Mucosa of descending colon (tissue), 3 donors: Measurements from ENCODE around the gene TRMT2A. TPM values are rescaled to one million over a fixed set of nuclear protein-coding genes. Genes with fewer than 3 reads are reported as not detected.

ENCODE experiments used
- ATAC-seq: fragments of 200-7000 bp; cut with Tn5 transposase; one replicate; pipeline ENCODE4 v1.9.1; 2020; ENCODE audit warnings: mild to moderate bottlenecking, moderate library complexity
- DNase-seq, 3 donors: peaks; one replicate each; pipeline ENCODE4 v3.0.0-alpha.2; 2020
- H3K36me3 ChIP-seq: fragments of 200-600 bp; one replicate; pipeline ENCODE4 v1.8.0; 2021; ENCODE audit warnings: low read depth, mild to moderate bottlenecking
- H3K4me1 ChIP-seq: fragments of 200-600 bp; one replicate; pipeline ENCODE4 v1.8.0; 2021; ENCODE audit warnings: low read depth, mild to moderate bottlenecking
- H3K4me3 ChIP-seq: fragments of 200-600 bp; one replicate; pipeline ENCODE4 v1.8.0; 2021; ENCODE audit warnings: mild to moderate bottlenecking
- H3K9me3 ChIP-seq: fragments of 200-600 bp; one replicate; pipeline ENCODE4 v1.8.0; 2021; ENCODE audit warnings: mild to moderate bottlenecking
- CTCF ChIP-seq: fragments of 200-600 bp; IDR thresholded peaks from one replicate; pipeline ENCODE4 v1.8.0; 2022; ENCODE audit warnings: antibody characterized with exemption, mild to moderate bottlenecking
- intact Hi-C, 2 donors: fragments of 100-400 bp; cut with DNase I in 1 of 2; cut with micrococcal nuclease in 1 of 2; formaldehyde crosslinking; loops; one replicate each; pipeline versions ENCODE4 v1.11.0 to v1.11.1; 2022; cut with DNase I, micrococcal nuclease
- total RNA-seq, 3 donors: library from RNA; stranded (reverse); fragmentation: NEBNext Ultra II Directional in 2 of 3; extraction: Animal tissue kit (Norgen Biotek cat#: 25700) in 2 of 3; gene quantifications; one replicate each; pipeline versions ENCODE4 v1.2.1 to v1.2.4, GENCODE V29; 2021 to 2023
- donor health status: DM: no; HTN: no; CAD: no; lungs with moderate emphysema.
- donor health status: DM: no; HTN: no; CAD: no.
- donor health status: DM: no; HTN: yes; CAD: no.

TRMT2A gene
- total RNA-seq, 3 donors from 2014 or later: 34.4 to 50.0 (median 37.6) TPM

GRCh38 chr22:20124083-20124787 lies 7.2 kb upstream of the TRMT2A start:
- ATAC-seq (no peak), DNase-seq (no peak)
- no peak for TF ChIP-seq CTCF
- H3K4me1 ChIP-seq: no peaks in the 10 kb centered on the region
- H3K4me3 ChIP-seq: no peak overlapping the region
- intact Hi-C loops: no loop called here
- no peaks in the 10 kb centered on the region for H3K9me3 ChIP-seq
- H3K36me3 ChIP-seq: peaks cover 6% of the 10 kb centered on the region

- TF ChIP-seq CTCF: no peak
- Histone ChIP-seq H3K9me3 (no peaks in the 10 kb centered on the region), H3K4me3 (no peak overlapping the region), H3K4me1 (peaks cover 6% of the 10 kb centered on the region), H3K36me3 (peaks cover 6% of the 10 kb centered on the region)
- intact Hi-C loops: no loop called here
- DNase-seq (no peak), ATAC-seq (no peak)
Observed at GRCh38 chr22:20123366-20124082, 6.5 kb upstream of the TRMT2A start.

GRCh38 chr22:20121856-20122415 lies 4.9 kb upstream of the TRMT2A start:
- no peak overlapping the region for H3K4me3 ChIP-seq
- no peak for TF ChIP-seq CTCF
- peaks cover 13% of the 10 kb centered on the region for H3K4me1 ChIP-seq
- peak in 1 of 3 donors; percentile 28 for DNase-seq
- no peak for ATAC-seq
- H3K36me3 ChIP-seq: peaks cover 6% of the 10 kb centered on the region
- intact Hi-C loops: no loop called here
- no peaks in the 10 kb centered on the region for H3K9me3 ChIP-seq

- no peak overlapping the region for H3K4me3 ChIP-seq
- no peaks in the 10 kb centered on the region for H3K9me3 ChIP-seq
- DNase-seq: peak in 2 of 3 donors; percentile 15
- intact Hi-C loops: no loop called here
- TF ChIP-seq CTCF: no peak
- no peak for ATAC-seq
- peaks cover 6% of the 10 kb centered on the region for H3K36me3 ChIP-seq
- peaks cover 25% of the 10 kb centered on the region for H3K4me1 ChIP-seq
Observed at GRCh38 chr22:20118300-20119020, 1.4 kb upstream of the TRMT2A start.

GRCh38 chr22:20117633-20118299 lies 740 bp upstream of the TRMT2A start:
- Histone ChIP-seq H3K36me3 (peaks cover 6% of the 10 kb centered on the region), H3K4me3 (peak overlapping the region; percentile 81), H3K4me1 (peaks cover 25% of the 10 kb centered on the region), H3K9me3 (no peaks in the 10 kb centered on the region)
- intact Hi-C loops: no loop called here
- peak; percentile 13 for ATAC-seq
- no peak for TF ChIP-seq CTCF
- peak in 2 of 3 donors; percentile 38 to 72 for DNase-seq
